Muscle of leg (tissue), 16 donors: Measurements from ENCODE around the gene ARL5B. TPM values are rescaled to one million over a fixed set of nuclear protein-coding genes. Genes with fewer than 3 reads are reported as not detected.
A peak's percentile ranks its signal among the peaks of the same experiment; 100 is the strongest.
"Not testable (repeated sequence)": the region's sequence is repeated elsewhere in the genome, so short reads cannot be mapped to it uniquely, and the experiment has no call there.

ENCODE experiments used
- DNase-seq: peaks from one replicate; pipeline ENCODE4 v3.0.0; 2013
- H3K27ac ChIP-seq: one replicate; pipeline ENCODE4 v1.5.1; 2013; ENCODE audit warnings: mild to moderate bottlenecking, low read length, control low read depth
- H3K27me3 ChIP-seq: one replicate; pipeline ENCODE4 v1.6.1; 2013; ENCODE audit warnings: low read length; ENCODE audit not compliant: control insufficient read depth, insufficient read depth
- H3K36me3 ChIP-seq: one replicate; pipeline ENCODE4 v1.6.1; 2013; ENCODE audit warnings: low read length; ENCODE audit not compliant: control insufficient read depth, insufficient read depth
- H3K4me1 ChIP-seq: one replicate; pipeline ENCODE4 v1.6.1; 2013; ENCODE audit warnings: low read length; ENCODE audit not compliant: control insufficient read depth, insufficient read depth
- H3K4me3 ChIP-seq: one replicate; pipeline ENCODE4 v1.5.1; 2013; ENCODE audit warnings: low read length, control low read depth
- H3K9me3 ChIP-seq: replicated peaks from 2 replicates; pipeline ENCODE4 v1.6.1; 2013; ENCODE audit warnings: low read depth, low read length; ENCODE audit not compliant: control insufficient read depth
- WGBS: methylation state at CpG from one replicate; pipeline ENCODE4 v1.1.5; 2013; ENCODE audit warnings: missing lambda C conversion rate; ENCODE audit not compliant: insufficient coverage; 5-methylcytosine and 5-hydroxymethylcytosine counted together
- long read RNA-seq, 11 donors: transcript quantifications; one replicate each; lab custom pipeline, GENCODE V29; 2026
- polyA plus RNA-seq, 8 donors: library from polyadenylated mRNA; unstranded; fragments of 120-200 nt; gene quantifications; one replicate each; pipeline versions ENCODE4 v1.2.1 to v1.2.3, GENCODE V29; 2013; ENCODE audit warnings: inconsistent platforms in 1 of 8, low replicate concordance in 1 of 8; ENCODE audit not compliant: insufficient read length in 8 of 8, insufficient read depth in 1 of 8
- total RNA-seq: library from RNA; stranded (reverse); fragments of 120-200 nt; gene quantifications from one replicate; pipeline ENCODE4 v1.2.4, GENCODE V29; 2013

Gene ARL5B
- total RNA-seq (21.2 TPM), polyA plus RNA-seq (10 to 100 TPM; 16.1 to 31.2 (median 21.3) TPM)
- long read RNA-seq, donor 1, full-length matches to known transcripts = 3 of 3 reads
- long read RNA-seq, donor 1, partial matches to known transcripts = 0 of 3 reads
- long read RNA-seq, donor 1, other reads (novel, unspliced or antisense) = 0 of 3 reads
- long read RNA-seq, donor 2, full-length matches to known transcripts = 1 of 1 reads
- long read RNA-seq, donor 2, partial matches to known transcripts = 0 of 1 reads
- long read RNA-seq, donor 2, other reads (novel, unspliced or antisense) = 0 of 1 reads
- long read RNA-seq, donor 3, full-length matches to known transcripts = 7 of 20 reads
- long read RNA-seq, donor 3, partial matches to known transcripts = 13 of 20 reads
- long read RNA-seq, donor 3, other reads (novel, unspliced or antisense) = 0 of 20 reads
- long read RNA-seq, donor 4, full-length matches to known transcripts = 5 of 5 reads
- long read RNA-seq, donor 4, partial matches to known transcripts = 0 of 5 reads
- long read RNA-seq, donor 4, other reads (novel, unspliced or antisense) = 0 of 5 reads
- long read RNA-seq, donor 5, full-length matches to known transcripts = 13 of 18 reads
- long read RNA-seq, donor 5, partial matches to known transcripts = 5 of 18 reads
- long read RNA-seq, donor 5, other reads (novel, unspliced or antisense) = 0 of 18 reads
- long read RNA-seq, donor 6, full-length matches to known transcripts = 9 of 9 reads
- long read RNA-seq, donor 6, partial matches to known transcripts = 0 of 9 reads
- long read RNA-seq, donor 6, other reads (novel, unspliced or antisense) = 0 of 9 reads
- long read RNA-seq, donor 7, full-length matches to known transcripts = 7 of 7 reads
- long read RNA-seq, donor 7, partial matches to known transcripts = 0 of 7 reads
- long read RNA-seq, donor 7, other reads (novel, unspliced or antisense) = 0 of 7 reads
- long read RNA-seq, donor 8, full-length matches to known transcripts = 2 of 2 reads
- long read RNA-seq, donor 8, partial matches to known transcripts = 0 of 2 reads
- long read RNA-seq, donor 8, other reads (novel, unspliced or antisense) = 0 of 2 reads
- long read RNA-seq, donor 9, full-length matches to known transcripts = 4 of 4 reads
- long read RNA-seq, donor 9, partial matches to known transcripts = 0 of 4 reads
- long read RNA-seq, donor 9, other reads (novel, unspliced or antisense) = 0 of 4 reads
- long read RNA-seq, donor 10, full-length matches to known transcripts = 9 of 9 reads
- long read RNA-seq, donor 10, partial matches to known transcripts = 0 of 9 reads
- long read RNA-seq, donor 10, other reads (novel, unspliced or antisense) = 0 of 9 reads
- long read RNA-seq, donor 11, full-length matches to known transcripts = 4 of 4 reads
- long read RNA-seq, donor 11, partial matches to known transcripts = 0 of 4 reads
- long read RNA-seq, donor 11, other reads (novel, unspliced or antisense) = 0 of 4 reads

- Histone ChIP-seq H3K27ac (peak within 1 kb of the TSS; percentile 99), H3K4me1 (peaks cover 4% of the 10 kb centered on the region), H3K27me3 (no peaks in the 10 kb centered on the region), H3K4me3 (peak within 1 kb of the TSS; percentile 87), H3K9me3 (no peaks in the 10 kb centered on the region), H3K36me3 (peaks cover 3% of the 10 kb centered on the region)
- WGBS = under 1% methylated on average over 65 of the region's 72 CpGs
- DNase-seq = peak; percentile 99
Measured at GRCh38 chr10:18659125-18659818, at the start of gene ARL5B. Gene ARL5B, plus strand, starts transcription at chr10:18659431. Its CDS starts 207 bp downstream, at chr10:18659638.

GRCh38 chr10:18610517-18610916 is 48.7 kb upstream of the ARL5B start:
- Histone ChIP-seq H3K9me3 (no peaks in the 10 kb centered on the region), H3K4me3 (no peak overlapping the region), H3K36me3 (peaks cover 9% of the 10 kb centered on the region), H3K4me1 (no peaks in the 10 kb centered on the region), H3K27ac (no peak overlapping the region), H3K27me3 (no peaks in the 10 kb centered on the region)
- WGBS = 78% methylated on average over 3 of the region's 3 CpGs
- no peak for DNase-seq

GRCh38 chr10:18611168-18611567 is 48.1 kb upstream of the ARL5B start:
- no CpG with 5 or more reads among the region's 4 CpGs for WGBS

GRCh38 chr10:18615618-18616017 is 43.6 kb upstream of the ARL5B start:
- no CpG with 5 or more reads among the region's 4 CpGs for WGBS
- no peaks in the 10 kb centered on the region for H3K4me1 ChIP-seq
- H3K36me3 ChIP-seq = peaks cover 9% of the 10 kb centered on the region
- H3K27me3 ChIP-seq = no peaks in the 10 kb centered on the region
- no peak for DNase-seq
- H3K9me3 ChIP-seq = no peaks in the 10 kb centered on the region
- H3K4me3 ChIP-seq = no peak overlapping the region
- H3K27ac ChIP-seq = no peak overlapping the region

More at GRCh38 chr10:18611168-18611567, 48.1 kb upstream of the ARL5B start:
- Histone ChIP-seq H3K36me3 (peaks cover 9% of the 10 kb centered on the region), H3K4me1 (no peaks in the 10 kb centered on the region), H3K9me3 (no peaks in the 10 kb centered on the region), H3K27ac (no peak overlapping the region), H3K4me3 (no peak overlapping the region), H3K27me3 (no peaks in the 10 kb centered on the region)
- no peak for DNase-seq

GRCh38 chr10:18616337-18616736 is 42.9 kb upstream of the ARL5B start:
- Histone ChIP-seq H3K27me3 (no peaks in the 10 kb centered on the region), H3K9me3 (no peaks in the 10 kb centered on the region), H3K36me3 (peaks cover 6% of the 10 kb centered on the region), H3K4me3 (no peak overlapping the region), H3K27ac (no peak overlapping the region), H3K4me1 (no peaks in the 10 kb centered on the region)
- no peak for DNase-seq
- WGBS = no CpG with 5 or more reads among the region's 3 CpGs

- WGBS = 87% methylated on average over 3 of the region's 3 CpGs
- no peak for DNase-seq
- H3K4me1 ChIP-seq = no peaks in the 10 kb centered on the region
- H3K9me3 ChIP-seq = no peaks in the 10 kb centered on the region
- H3K4me3 ChIP-seq = no peak overlapping the region
- H3K27me3 ChIP-seq = no peaks in the 10 kb centered on the region
- H3K36me3 ChIP-seq = peaks cover 3% of the 10 kb centered on the region
- H3K27ac ChIP-seq = no peak overlapping the region
Measured at GRCh38 chr10:18619016-18619415, 40.2 kb upstream of the ARL5B start.

- H3K9me3 ChIP-seq = no peaks in the 10 kb centered on the region
- H3K36me3 ChIP-seq = peaks cover 3% of the 10 kb centered on the region
- DNase-seq = no peak
- H3K27ac ChIP-seq = no peak overlapping the region
- H3K4me3 ChIP-seq = no peak overlapping the region
- H3K4me1 ChIP-seq = no peaks in the 10 kb centered on the region
- H3K27me3 ChIP-seq = no peaks in the 10 kb centered on the region
Measured at GRCh38 chr10:18620856-18621255, 38.4 kb upstream of the ARL5B start.

- not testable (repeated sequence) for H3K27ac ChIP-seq, H3K9me3 ChIP-seq, H3K27me3 ChIP-seq, H3K4me3 ChIP-seq, H3K4me1 ChIP-seq, H3K36me3 ChIP-seq, DNase-seq
- WGBS = no CpG with 5 or more reads among the region's 1 CpG
Measured at GRCh38 chr10:18623671-18624070, 35.6 kb upstream of the ARL5B start.

GRCh38 chr10:18625886-18626285 is 33.3 kb upstream of the ARL5B start:
- H3K4me1 ChIP-seq = no peaks in the 10 kb centered on the region
- H3K27me3 ChIP-seq = no peaks in the 10 kb centered on the region
- no peak for DNase-seq
- H3K9me3 ChIP-seq = no peaks in the 10 kb centered on the region
- WGBS = no CpG with 5 or more reads among the region's 5 CpGs
- H3K36me3 ChIP-seq = peaks cover 3% of the 10 kb centered on the region
- no peak overlapping the region for H3K27ac ChIP-seq
- H3K4me3 ChIP-seq = no peak overlapping the region
